ENCODE measurements around the gene DIP2C. TPM values are rescaled to one million over a fixed set of nuclear protein-coding genes. Genes with fewer than 3 reads are reported as not detected.
"Not testable (repeated sequence)": the region's sequence is repeated elsewhere in the genome, so short reads cannot be mapped to it uniquely, and the experiment has no call there.

The DIP2C gene
- total RNA-seq, 1 donor from 2014 or later = 24.8 TPM

- DNase-seq (ENCODE audit: low spot score) = peak; percentile 80
Measured at GRCh38 chr10:659688-660141, 29.8 kb downstream of the DIP2C start.

GRCh38 chr10:657816-658350 lies 31.6 kb downstream of the DIP2C start:
- not testable (repeated sequence) for DNase-seq (ENCODE audit: low spot score)

GRCh38 chr10:656883-657282 lies 32.6 kb downstream of the DIP2C start:
- DNase-seq (ENCODE audit: low spot score) = no peak

GRCh38 chr10:655184-655583 lies 34.3 kb downstream of the DIP2C start:
- no peak for DNase-seq (ENCODE audit: low spot score)

- DNase-seq (ENCODE audit: low spot score) = no peak
Measured at GRCh38 chr10:654647-654996, 34.8 kb downstream of the DIP2C start.

GRCh38 chr10:653991-654646 lies 35.3 kb downstream of the DIP2C start:
- no peak for DNase-seq (ENCODE audit: low spot score)

- not testable (repeated sequence) for DNase-seq (ENCODE audit: low spot score)
Measured at GRCh38 chr10:652832-653459, 36.5 kb downstream of the DIP2C start.

GRCh38 chr10:652233-652632 lies 37.2 kb downstream of the DIP2C start:
- DNase-seq (ENCODE audit: low spot score) = no peak

- no peak for DNase-seq (ENCODE audit: low spot score)
Measured at GRCh38 chr10:651692-652091, 37.8 kb downstream of the DIP2C start.

- no peak for DNase-seq (ENCODE audit: low spot score)
Measured at GRCh38 chr10:650886-651615, 38.4 kb downstream of the DIP2C start.

GRCh38 chr10:650441-650851 lies 39.0 kb downstream of the DIP2C start:
- DNase-seq (ENCODE audit: low spot score) = no peak

- no peak for DNase-seq (ENCODE audit: low spot score)
Measured at GRCh38 chr10:649798-650440, 39.5 kb downstream of the DIP2C start.

GRCh38 chr10:649445-649797 lies 40.0 kb downstream of the DIP2C start:
- no peak for DNase-seq (ENCODE audit: low spot score)

GRCh38 chr10:647019-647418 lies 42.4 kb downstream of the DIP2C start:
- DNase-seq (ENCODE audit: low spot score) = not testable (repeated sequence)

- DNase-seq (ENCODE audit: low spot score) = no peak
Measured at GRCh38 chr10:646118-646524, 43.3 kb downstream of the DIP2C start.

GRCh38 chr10:644943-645334 lies 44.5 kb downstream of the DIP2C start:
- DNase-seq (ENCODE audit: low spot score) = no peak

GRCh38 chr10:644076-644942 lies 45.2 kb downstream of the DIP2C start:
- no peak for DNase-seq (ENCODE audit: low spot score)

GRCh38 chr10:642186-642890 lies 47.1 kb downstream of the DIP2C start:
- DNase-seq (ENCODE audit: low spot score) = no peak

- DNase-seq (ENCODE audit: low spot score) = no peak
Measured at GRCh38 chr10:641149-642010, 48.1 kb downstream of the DIP2C start.

- DNase-seq (ENCODE audit: low spot score) = no peak
Measured at GRCh38 chr10:640673-641045, 48.8 kb downstream of the DIP2C start.

All from umbilical cord (tissue), 2 donors.